Karpas-422 (cell line): ENCODE data around the gene GAS7. TPM values are rescaled to one million over a fixed set of nuclear protein-coding genes. Genes with fewer than 3 reads are reported as not detected.

Experiments
- DNase-seq: peaks from one replicate; pipeline ENCODE4 v3.0.0-alpha.2; 2015
- H2AFZ ChIP-seq: fragments of 200-600 bp; sonication (generic); 2 replicates; pipeline ENCODE4 v1.6.1; 2014; ENCODE audit warnings: antibody characterized with exemption, low read length, mixed read lengths
- H3K27ac ChIP-seq: fragments of 200-600 bp; sonication (generic); 2 replicates; pipeline ENCODE4 v1.5.1; 2014; ENCODE audit warnings: mild to moderate bottlenecking, low read length, moderate library complexity
- H3K27me3 ChIP-seq: fragments of 200-600 bp; sonication (generic); 2 replicates; pipeline ENCODE4 v1.6.1; 2014; ENCODE audit warnings: low read length, mixed read lengths
- H3K36me3 ChIP-seq: fragments of 200-600 bp; sonication (generic); 2 replicates; pipeline ENCODE4 v1.6.1; 2014; ENCODE audit warnings: low read length, mixed read lengths; ENCODE audit not compliant: insufficient read depth
- H3K4me1 ChIP-seq: fragments of 200-600 bp; sonication (generic); 2 replicates; pipeline ENCODE4 v1.6.1; 2014; ENCODE audit warnings: mild to moderate bottlenecking, low read length, mixed read lengths
- H3K4me2 ChIP-seq: fragments of 200-600 bp; sonication (generic); 2 replicates; pipeline ENCODE4 v1.6.1; 2014; ENCODE audit warnings: low read length, low read depth, mild to moderate bottlenecking; ENCODE audit not compliant: poor library complexity, severe bottlenecking
- H3K4me3 ChIP-seq: fragments of 200-600 bp; sonication (generic); 2 replicates; pipeline ENCODE4 v1.5.1; 2014; ENCODE audit warnings: mild to moderate bottlenecking, antibody characterized with exemption, low read length, mixed read lengths
- H3K79me2 ChIP-seq: fragments of 200-600 bp; sonication (generic); 2 replicates; pipeline ENCODE4 v1.6.1; 2014; ENCODE audit warnings: mild to moderate bottlenecking, low read length, mixed read lengths
- H3K9ac ChIP-seq: fragments of 200-600 bp; sonication (generic); 2 replicates; pipeline ENCODE4 v1.6.0; 2014; ENCODE audit warnings: low read length
- H3K9me2 ChIP-seq: fragments of 200-600 bp; sonication (generic), shearing (Covaris generic); replicated peaks from 2 replicates; pipeline ENCODE4 v1.6.0; 2014; ENCODE audit warnings: mild to moderate bottlenecking, low read length, moderate library complexity; ENCODE audit not compliant: insufficient read depth
- H3K9me3 ChIP-seq: fragments of 300-700, 200-600 bp; sonication (generic); 2 replicates; pipeline ENCODE4 v1.6.1; 2014; ENCODE audit warnings: low read length, mixed read lengths
- H4K20me1 ChIP-seq: fragments of 200-600 bp; sonication (generic); 2 replicates; pipeline ENCODE4 v1.6.1; 2014; ENCODE audit warnings: mild to moderate bottlenecking, antibody characterized with exemption, low read length, low read depth; ENCODE audit not compliant: insufficient read depth
- total RNA-seq: library from RNA; depleted of rRNA; stranded (reverse); fragments of >200 nt; shearing (Covaris generic); gene quantifications from 2 replicates; pipeline ENCODE4 v1.2.3, GENCODE V29; 2014; ENCODE audit warnings: low replicate concordance

The GAS7 gene
- total RNA-seq, 1 experiment from 2014 or later = 79.9 TPM

DNA sequence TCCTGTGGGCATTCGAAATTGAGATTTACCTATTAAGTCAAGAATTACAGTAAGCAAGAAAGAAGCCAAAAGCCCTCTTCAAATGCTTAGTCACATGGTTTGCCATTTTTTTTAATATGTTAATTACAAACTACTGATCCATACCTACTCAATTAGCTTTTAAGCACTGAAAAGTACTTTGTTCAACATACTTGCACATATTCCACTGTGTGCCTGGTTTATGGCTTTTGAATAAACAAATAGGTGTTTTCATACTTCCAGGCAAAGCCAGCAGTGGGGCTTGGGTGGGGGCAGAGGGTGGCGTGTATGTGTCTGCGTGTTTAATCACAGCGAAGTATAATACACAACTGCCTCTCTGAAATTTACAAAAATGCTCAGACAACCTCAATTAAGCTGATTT is 51.4 kb downstream of the GAS7 start:
- peaks cover 26% of the 10 kb centered on the region for H3K4me1 ChIP-seq
- no peaks in the 10 kb centered on the region for H3K36me3 ChIP-seq
- no peak overlapping the region for H3K9ac ChIP-seq
- no peak overlapping the region for H3K27ac ChIP-seq
- DNase-seq = no peak
- H3K4me3 ChIP-seq = no peak overlapping the region
- H3K27me3 ChIP-seq = no peaks in the 10 kb centered on the region
- H4K20me1 ChIP-seq = no peaks in the 10 kb centered on the region
- H2AFZ ChIP-seq = no peak overlapping the region
- no peaks in the 10 kb centered on the region for H3K9me2 ChIP-seq
- no peaks in the 10 kb centered on the region for H3K79me2 ChIP-seq
- H3K4me2 ChIP-seq = no peak overlapping the region
- no peaks in the 10 kb centered on the region for H3K9me3 ChIP-seq

- Histone ChIP-seq H3K27me3 (no peaks in the 10 kb centered on the region), H3K9ac (no peak overlapping the region), H2AFZ (no peak overlapping the region), H3K36me3 (no peaks in the 10 kb centered on the region), H4K20me1 (no peaks in the 10 kb centered on the region), H3K79me2 (no peaks in the 10 kb centered on the region), H3K4me2 (no peak overlapping the region), H3K4me1 (peaks cover 9% of the 10 kb centered on the region), H3K9me2 (no peaks in the 10 kb centered on the region), H3K4me3 (no peak overlapping the region), H3K27ac (no peak overlapping the region), H3K9me3 (no peaks in the 10 kb centered on the region)
- no peak for DNase-seq
Observed at GRCh38 chr17:10144982-10145381, 53.4 kb downstream of the GAS7 start.

DNA sequence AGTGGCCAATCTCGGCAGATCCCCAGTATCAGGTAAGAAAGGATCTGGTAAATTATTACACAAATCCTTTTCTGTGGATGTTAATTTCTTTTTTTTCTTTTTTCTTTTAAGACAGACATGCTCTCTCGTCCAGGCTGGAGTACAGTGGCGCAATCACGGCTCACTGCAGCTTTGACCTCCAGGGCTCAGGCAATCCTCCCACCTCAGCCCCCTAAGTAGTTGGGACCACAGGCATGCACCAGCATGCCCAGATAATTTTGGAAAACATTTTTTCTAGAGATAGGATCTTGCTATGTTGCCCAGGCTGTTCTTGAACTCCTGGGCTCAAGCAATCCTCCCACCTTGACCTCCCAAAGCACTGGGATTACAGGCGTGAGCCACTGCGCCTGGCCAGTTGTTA is 54.0 kb downstream of the GAS7 start:
- Histone ChIP-seq H3K9me2 (no peaks in the 10 kb centered on the region), H3K79me2 (no peaks in the 10 kb centered on the region), H3K9me3 (no peaks in the 10 kb centered on the region), H3K9ac (no peak overlapping the region), H3K27me3 (no peaks in the 10 kb centered on the region), H3K27ac (no peak overlapping the region), H2AFZ (no peak overlapping the region), H3K4me3 (no peak overlapping the region), H3K36me3 (no peaks in the 10 kb centered on the region), H3K4me1 (peaks cover 5% of the 10 kb centered on the region; the same call in 1 of the 2 replicates), H4K20me1 (no peaks in the 10 kb centered on the region), H3K4me2 (no peak overlapping the region)
- no peak for DNase-seq

DNA sequence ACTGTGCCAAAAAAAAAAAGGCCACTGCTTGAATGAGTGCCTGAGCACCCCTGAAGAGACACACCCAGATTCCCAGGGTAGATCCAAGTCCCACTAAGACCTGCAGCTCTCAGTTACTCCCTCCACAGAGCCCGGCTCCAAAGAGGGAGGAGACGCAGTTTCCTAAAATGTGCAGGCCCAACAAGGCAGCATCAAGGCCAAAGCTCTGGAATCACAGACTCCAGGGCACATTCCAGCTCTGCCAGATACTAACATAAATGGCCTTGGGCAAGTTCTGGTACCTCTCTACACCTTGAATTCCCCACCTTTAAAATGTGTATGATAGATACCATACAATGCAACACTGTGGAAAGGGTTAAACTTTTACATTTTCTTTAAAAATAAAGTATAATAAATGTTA is 57.0 kb downstream of the GAS7 start:
- Histone ChIP-seq H3K9me2 (no peaks in the 10 kb centered on the region), H3K4me3 (no peak overlapping the region), H3K9ac (no peak overlapping the region), H3K27ac (no peak overlapping the region), H3K4me1 (no peaks in the 10 kb centered on the region), H3K36me3 (no peaks in the 10 kb centered on the region), H2AFZ (no peak overlapping the region), H3K9me3 (no peaks in the 10 kb centered on the region), H3K27me3 (no peaks in the 10 kb centered on the region), H4K20me1 (no peaks in the 10 kb centered on the region), H3K4me2 (no peak overlapping the region), H3K79me2 (no peaks in the 10 kb centered on the region)
- no peak for DNase-seq

DNA sequence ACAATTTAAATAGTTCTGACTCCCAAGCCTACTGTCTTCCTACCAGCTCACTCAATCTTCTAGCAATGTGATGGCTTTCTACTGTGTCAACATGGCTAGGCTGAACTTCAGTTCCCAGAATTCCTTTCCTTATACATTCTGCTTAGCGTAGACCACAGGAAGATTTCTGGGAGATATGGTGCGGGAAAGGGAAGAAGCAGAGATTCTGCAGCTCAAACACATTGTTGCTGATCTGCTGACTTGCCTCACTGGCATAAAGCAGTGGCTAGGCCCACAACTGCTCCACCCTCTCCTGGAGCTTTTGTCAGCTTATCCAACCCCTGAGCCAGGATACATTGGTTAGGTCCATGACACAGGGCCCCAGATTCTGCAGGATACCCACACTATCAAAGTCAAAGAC is 58.8 kb downstream of the GAS7 start:
- DNase-seq = no peak
- Histone ChIP-seq H4K20me1 (no peaks in the 10 kb centered on the region), H3K9ac (no peak overlapping the region), H3K27me3 (no peaks in the 10 kb centered on the region), H3K4me3 (no peak overlapping the region), H3K79me2 (no peaks in the 10 kb centered on the region), H3K9me3 (no peaks in the 10 kb centered on the region), H3K4me1 (no peaks in the 10 kb centered on the region), H2AFZ (no peak overlapping the region), H3K9me2 (no peaks in the 10 kb centered on the region), H3K36me3 (no peaks in the 10 kb centered on the region), H3K4me2 (no peak overlapping the region), H3K27ac (no peak overlapping the region)

- no peaks in the 10 kb centered on the region for H3K9me2 ChIP-seq
- no peaks in the 10 kb centered on the region for H3K36me3 ChIP-seq
- H3K4me2 ChIP-seq = no peak overlapping the region
- H3K9ac ChIP-seq = no peak overlapping the region
- H2AFZ ChIP-seq = no peak overlapping the region
- DNase-seq = no peak
- H3K4me1 ChIP-seq = no peaks in the 10 kb centered on the region
- no peak overlapping the region for H3K4me3 ChIP-seq
- H3K27me3 ChIP-seq = no peaks in the 10 kb centered on the region
- H4K20me1 ChIP-seq = no peaks in the 10 kb centered on the region
- no peaks in the 10 kb centered on the region for H3K9me3 ChIP-seq
- H3K79me2 ChIP-seq = no peaks in the 10 kb centered on the region
- H3K27ac ChIP-seq = no peak overlapping the region
Observed at GRCh38 chr17:10136258-10136981, 62.0 kb downstream of the GAS7 start.

DNA sequence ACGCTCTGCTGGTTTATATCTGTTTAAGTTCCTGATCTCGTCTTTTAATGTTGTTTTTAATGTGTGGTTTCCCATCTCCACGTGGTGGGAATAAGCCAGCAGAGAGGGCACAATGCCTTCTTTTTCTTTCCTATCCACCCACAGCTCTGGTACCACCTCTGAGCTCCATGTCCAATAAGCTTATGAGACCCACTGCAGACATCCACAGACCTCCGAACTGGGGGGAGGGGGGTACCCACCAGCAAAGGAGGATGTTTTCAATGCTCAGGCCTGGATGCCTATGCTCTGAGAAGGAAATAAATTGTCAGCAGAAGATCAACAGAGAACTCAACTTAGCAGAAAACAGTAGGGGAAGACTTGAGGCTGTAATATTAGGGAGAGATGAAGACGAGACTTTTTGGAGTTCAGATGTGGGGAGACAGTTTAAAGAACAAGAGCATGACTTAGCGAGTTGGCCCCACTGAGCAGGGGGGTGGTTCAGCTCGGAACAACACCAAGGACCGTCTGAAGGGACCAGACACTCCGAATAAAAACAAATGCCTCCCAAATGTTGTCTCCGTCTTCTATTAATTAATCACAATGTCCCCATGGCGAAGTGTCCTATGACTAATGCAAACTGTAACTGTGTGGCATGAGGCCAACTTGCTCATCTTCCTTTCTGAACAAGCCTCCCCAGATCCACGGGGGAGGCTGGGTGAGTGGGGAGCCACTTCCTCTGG is 62.7 kb downstream of the GAS7 start:
- Histone ChIP-seq H3K9me3 (no peaks in the 10 kb centered on the region), H3K36me3 (no peaks in the 10 kb centered on the region), H3K9me2 (no peaks in the 10 kb centered on the region), H3K79me2 (no peaks in the 10 kb centered on the region), H3K4me1 (peaks cover 4% of the 10 kb centered on the region), H2AFZ (no peak overlapping the region), H3K27ac (no peak overlapping the region), H3K4me2 (no peak overlapping the region), H3K4me3 (no peak overlapping the region), H3K9ac (no peak overlapping the region), H4K20me1 (no peaks in the 10 kb centered on the region), H3K27me3 (no peaks in the 10 kb centered on the region)
- peak; percentile 41 for DNase-seq

- Histone ChIP-seq H3K9me2 (no peaks in the 10 kb centered on the region), H3K27me3 (no peaks in the 10 kb centered on the region), H3K4me2 (peak overlapping the region; percentile 49), H3K9ac (no peak overlapping the region), H3K27ac (no peak overlapping the region), H3K36me3 (no peaks in the 10 kb centered on the region), H3K9me3 (no peaks in the 10 kb centered on the region), H2AFZ (no peak overlapping the region), H3K79me2 (no peaks in the 10 kb centered on the region), H3K4me3 (0 out of 2 replicates have a peak overlapping the region, but pooled peaks have one; percentile 8), H4K20me1 (no peaks in the 10 kb centered on the region), H3K4me1 (peaks cover 11% of the 10 kb centered on the region)
- peak; percentile 42 for DNase-seq
Observed at GRCh38 chr17:10130677-10131076, 67.7 kb downstream of the GAS7 start.
